IPS-NIHi7 (cell line): ENCODE measurements around the gene MAZ.
"Not testable (repeated sequence)": the region's sequence is repeated elsewhere in the genome, so short reads cannot be mapped to it uniquely, and the experiment has no call there.

Experiments used
- DNase-seq: peaks from one replicate; pipeline ENCODE4 v3.0.0; 2012; ENCODE audit warnings: mixed read lengths; ENCODE audit errors: extremely low spot score

The MAZ gene

DNA sequence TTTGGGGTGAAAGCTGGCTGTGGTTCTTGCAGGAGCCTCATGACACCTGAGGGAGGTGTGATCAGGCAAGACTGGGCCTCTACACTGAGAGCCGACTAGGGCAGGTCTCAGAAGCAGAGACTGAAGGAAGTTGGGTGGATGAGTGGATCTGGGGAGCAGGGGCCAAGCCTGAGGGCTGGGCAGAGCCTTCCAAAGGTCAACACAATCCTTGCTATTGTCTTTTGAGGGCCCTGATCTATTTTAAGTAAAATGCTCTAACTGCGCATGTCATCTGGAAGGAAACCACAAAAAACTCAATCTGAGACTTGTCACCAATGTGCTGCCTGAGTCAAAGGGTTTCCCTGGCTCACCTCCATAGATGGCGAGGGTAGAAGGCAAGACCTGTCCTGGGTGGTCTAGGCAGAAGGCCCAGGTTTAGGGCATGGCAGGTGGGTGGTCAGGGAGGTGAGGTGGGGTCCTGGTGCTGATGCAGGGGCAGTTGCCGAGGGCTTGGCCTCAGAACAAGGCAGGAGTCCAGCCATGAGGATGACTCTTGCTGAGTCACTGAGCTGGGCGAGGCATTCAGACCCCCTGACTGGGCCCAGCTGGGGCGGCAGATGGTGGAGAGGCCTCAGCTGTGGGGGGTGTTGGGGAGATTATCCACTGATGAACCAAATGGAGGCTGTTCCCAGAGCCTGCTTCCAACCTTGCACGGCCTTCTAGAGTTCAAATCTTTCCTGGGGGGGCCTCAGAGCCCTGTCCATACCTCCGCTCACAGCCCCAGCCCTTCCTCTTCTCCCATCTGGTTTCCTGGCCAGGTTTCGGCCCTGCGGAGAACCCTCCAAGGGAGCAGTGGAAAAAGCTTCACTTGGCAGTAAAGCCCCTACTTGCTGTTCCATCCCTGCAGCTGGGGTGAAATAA lies 19.1 kb downstream of the MAZ start:
- no peak for DNase-seq

DNA sequence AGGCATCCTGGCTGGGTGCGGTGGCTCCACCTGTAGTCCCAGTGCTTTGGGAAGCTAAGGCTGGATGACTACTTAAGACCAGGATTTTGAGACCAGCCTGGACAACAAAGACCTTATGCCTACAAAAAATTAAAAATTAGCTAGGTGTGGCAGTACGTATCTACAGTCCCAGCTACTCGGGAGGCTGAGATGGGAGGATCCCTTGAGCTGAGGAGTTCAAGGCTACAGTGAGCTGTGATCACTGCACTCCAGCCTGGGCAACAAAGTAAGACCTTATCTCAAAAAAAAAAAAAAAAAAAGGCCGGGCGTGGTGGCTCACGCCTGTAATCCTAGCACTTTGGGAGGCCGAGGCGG lies 20.0 kb downstream of the MAZ start:
- DNase-seq: no peak

DNA sequence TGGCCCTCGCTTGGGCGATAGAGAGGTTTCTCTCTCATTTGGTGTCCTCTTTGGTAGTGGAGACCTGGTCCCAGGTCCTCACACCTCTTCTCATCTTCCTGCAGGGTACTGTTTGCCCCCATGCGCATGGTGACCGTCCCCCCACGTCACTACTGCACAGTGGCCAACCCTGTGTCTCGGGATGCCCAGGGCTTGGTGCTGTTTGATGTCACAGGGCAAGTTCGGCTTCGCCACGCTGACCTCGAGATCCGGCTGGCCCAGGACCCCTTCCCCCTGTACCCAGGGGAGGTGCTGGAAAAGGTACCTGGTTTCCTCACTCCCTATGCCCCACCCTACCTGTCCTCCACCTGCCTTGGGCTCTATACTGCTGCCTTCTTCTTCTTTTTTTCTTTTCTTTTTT lies 24.4 kb downstream of the MAZ start:
- DNase-seq: no peak

DNA sequence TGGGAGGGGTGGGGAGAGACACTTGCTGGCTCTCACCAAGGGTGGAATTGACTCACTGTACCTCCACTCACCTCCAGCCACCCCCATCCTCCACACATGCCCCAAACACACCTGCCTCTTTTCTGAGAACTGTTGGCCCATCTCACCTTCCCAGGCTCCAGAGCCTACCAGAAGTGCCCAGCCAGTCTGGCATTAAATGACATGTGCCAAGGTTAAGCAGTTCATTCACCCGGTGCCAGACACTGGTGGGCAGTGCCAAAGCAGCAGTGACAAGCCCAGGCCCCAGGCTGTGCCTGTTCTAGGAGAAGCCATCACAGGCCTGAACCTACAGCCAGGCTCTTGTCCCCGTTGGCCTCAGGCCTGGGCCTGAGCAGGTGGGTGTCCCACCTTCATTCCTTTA lies 25.2 kb downstream of the MAZ start:
- DNase-seq: no peak

DNA sequence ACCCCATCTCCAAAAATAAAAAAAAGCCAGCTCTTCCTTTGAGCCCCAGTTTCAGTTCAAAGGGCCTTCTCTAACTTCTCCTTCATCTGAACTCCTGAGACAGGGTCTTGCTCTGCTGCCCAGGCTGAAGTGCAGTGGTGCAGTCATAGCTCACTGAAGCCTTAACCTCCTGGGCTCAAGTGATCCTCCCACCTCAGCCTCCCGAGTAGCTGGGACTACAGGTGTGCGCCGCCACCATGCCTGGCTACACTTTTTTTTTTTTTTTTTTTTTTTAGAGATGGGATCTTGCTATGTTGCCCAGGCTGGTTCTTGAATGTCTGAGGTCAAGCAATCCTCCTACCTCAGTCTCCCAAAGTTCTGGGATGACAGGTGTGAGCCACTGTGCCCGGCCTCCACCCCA lies 26.9 kb downstream of the MAZ start:
- DNase-seq: not testable (repeated sequence)

DNA sequence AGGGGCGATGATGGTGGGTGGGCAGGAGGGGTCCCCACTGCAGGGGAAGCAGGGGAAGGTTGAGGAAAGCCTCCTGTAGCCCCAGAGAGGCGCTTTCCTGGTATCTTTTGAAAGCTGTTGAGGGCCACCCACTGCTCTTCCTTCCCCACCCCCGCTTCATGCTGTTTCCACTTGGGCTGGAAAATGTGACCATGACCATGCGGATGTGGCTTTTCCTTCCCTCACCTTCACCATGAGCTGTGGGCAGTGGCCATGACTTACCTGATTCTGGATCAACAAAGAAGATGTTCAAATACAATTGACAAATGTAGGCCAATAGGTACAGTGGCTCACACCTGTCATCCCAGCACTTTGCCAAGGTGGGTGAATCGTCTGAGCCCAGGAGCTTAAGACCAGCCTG lies 27.8 kb downstream of the MAZ start:
- DNase-seq: no peak

DNA sequence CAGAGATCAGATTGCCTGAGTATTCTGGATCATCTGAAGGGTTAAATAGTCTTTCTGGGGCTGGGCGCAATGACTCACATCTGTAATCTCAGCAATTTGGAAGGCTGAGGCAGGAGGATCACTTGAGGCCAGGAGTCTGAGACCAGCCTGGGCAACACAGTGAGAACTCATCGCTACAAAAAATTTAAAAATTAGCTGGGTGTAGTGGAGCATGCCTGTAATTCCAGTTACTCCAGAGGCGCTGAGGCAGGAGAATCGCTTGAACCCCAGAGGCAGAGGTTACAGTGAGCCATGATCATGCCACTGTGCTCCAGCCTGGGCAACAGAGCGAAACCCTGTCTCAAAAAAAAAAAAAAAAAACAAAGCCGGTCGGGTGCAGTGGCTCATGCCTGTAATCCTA lies 29.6 kb downstream of the MAZ start:
- no peak for DNase-seq

DNA sequence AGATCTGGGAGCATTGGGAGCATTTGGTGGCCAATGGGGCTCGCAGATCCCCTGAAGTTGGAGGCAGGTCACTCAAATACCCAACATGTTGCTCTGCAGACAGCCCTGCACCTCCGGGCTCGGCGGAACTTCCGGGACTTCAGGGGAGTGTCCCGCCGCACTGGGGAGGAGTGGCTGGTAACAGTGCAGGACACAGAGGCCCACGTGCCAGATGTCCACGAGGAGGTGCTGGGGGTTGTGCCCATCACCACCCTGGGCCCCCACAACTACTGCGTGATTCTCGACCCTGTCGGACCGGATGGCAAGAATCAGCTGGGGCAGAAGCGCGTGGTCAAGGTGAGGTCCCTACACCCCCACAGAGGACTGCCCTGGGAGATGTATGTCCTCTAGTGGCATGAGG lies 30.3 kb downstream of the MAZ start:
- no peak for DNase-seq

DNA sequence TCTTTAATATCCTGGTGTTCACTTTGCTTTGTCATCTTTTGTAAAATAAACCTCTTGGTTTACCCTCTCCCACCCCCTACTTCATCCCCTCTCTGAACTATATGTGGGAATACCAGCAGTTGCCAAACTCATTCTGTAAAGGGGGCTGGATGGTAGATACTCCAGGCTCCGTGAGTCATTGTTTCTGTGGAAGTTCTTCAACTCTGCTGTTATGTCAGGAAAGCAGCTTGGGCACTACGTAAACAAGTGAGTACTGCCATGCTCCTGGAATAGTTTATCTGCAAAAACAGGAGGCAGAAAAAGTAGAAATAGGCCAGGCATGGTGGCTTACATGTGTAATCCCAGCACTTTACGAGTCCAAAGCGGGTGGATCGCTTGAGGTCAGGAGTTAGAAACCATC lies 31.5 kb downstream of the MAZ start:
- DNase-seq: no peak

DNA sequence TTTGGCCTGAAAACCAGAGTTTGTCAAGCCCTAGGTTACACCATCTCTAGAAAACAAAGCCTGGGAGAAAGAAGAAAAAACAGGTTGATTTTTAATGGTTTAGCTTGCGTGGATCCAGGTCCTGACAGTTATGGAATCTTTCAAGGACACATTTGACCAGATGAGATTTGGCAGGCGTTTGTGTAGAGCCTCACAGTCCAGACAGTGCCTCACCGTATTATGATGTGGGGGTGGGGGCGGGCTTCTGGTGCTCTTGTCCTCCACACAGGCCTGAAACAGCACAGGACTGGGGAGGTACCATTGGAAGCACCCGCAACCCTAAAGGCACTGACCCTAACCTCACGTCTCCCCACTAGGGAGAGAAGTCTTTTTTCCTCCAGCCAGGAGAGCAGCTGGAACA lies 33.5 kb downstream of the MAZ start:
- DNase-seq: no peak

DNA sequence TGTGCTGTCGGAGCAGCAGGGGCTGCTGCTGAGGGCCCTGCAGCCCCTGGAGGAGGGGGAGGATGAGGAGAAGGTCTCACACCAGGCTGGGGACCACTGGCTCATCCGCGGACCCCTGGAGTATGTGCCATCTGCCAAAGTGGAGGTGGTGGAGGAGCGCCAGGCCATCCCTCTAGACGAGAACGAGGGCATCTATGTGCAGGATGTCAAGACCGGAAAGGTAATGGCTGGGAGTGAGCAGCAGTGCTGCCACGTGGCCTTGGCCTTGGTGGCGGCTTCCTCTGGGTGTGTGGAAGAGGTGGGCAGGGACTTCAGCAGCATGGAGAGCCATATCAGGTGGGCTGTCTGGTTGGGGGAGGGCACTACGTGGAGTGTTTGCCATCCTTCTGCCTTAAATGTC lies 33.9 kb downstream of the MAZ start:
- no peak for DNase-seq

DNA sequence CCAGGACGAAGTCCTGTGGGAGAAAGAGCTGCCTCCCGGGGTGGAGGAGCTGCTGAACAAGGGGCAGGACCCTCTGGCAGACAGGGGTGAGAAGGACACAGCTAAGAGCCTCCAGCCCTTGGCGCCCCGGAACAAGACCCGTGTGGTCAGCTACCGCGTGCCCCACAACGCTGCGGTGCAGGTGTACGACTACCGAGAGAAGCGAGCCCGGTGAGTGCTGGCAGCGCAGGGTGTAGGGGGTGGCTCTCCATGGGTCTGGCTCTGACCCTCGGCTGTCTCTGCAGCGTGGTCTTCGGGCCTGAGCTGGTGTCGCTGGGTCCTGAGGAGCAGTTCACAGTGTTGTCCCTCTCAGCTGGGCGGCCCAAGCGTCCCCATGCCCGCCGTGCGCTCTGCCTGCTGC lies 35.3 kb downstream of the MAZ start:
- no peak for DNase-seq

DNA sequence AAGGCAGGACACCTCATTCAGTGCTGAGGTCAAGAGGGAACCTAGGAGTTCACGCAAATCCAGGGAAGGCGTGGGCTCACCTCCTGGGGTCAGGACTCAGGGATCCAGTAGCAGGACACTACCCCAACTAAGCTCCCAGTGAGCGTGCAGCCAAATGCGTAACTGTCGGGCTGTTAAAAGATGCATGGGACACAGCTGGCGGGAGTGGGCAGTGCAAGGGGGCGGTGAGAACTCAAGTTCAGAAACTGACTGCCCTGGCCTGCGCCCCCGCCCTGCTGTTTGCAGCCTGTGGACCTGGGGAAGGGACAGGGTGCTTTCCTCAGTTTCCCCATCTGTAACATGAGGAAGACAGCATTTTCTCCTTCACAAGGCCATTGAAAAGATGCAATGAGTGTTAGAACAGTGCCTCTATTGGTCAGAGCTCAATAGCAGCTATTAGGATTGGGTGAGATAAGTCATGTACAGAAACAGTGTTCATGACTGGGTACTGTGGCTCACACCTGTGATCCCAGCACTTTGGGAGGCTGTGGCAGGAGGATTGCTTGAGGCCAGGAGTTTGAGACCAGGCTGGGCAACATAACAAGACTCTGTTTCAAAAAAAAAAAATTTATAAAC lies 36.5 kb downstream of the MAZ start:
- DNase-seq: no peak

DNA sequence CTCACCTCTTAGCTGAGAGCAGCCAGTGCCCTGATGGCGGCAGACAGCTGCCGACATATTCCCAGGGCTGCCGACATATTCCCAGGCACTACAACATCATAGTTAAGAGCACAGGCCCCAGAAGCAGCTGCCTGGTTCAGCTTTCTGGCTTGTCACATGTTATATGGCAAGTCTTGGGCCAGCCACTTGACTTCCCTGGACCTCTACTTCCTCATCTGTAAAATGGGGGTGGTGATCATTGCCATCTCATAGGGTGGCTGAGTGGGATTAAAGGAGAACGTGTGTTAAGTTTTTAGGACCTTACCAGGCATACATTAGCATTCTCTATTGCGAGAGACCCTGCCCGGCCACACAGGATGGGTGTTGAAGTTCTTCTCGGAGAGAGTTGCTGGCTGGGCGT lies 37.6 kb downstream of the MAZ start:
- no peak for DNase-seq

DNA sequence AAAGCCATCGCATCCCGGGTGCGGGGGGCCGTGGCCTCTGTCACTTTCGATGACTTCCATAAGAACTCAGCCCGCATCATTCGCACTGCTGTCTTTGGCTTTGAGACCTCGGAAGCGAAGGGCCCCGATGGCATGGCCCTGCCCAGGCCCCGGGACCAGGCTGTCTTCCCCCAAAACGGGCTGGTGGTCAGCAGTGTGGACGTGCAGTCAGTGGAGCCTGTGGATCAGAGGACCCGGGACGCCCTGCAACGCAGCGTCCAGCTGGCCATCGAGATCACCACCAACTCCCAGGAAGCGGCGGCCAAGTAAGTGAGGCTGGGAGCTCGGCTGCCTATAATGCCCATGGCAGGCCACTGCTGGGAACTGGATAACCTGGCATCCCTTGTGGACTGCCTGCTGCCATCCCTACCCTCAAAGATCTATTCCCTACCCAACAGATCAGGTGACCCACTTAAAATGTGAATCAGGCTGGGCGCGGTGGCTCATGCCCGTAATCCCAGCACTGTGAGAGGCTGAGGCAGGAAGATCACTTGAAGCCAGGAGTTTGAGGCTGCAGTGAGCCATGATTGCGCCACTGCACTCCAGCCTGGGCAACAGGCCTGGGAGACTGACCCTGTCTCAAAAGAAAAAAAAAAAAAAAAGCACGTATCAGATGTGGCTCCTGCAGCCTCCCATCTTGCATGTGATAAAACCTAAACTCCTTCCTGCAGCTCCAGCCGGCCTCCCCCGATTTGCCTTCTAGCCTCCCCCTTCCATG lies 38.4 kb downstream of the MAZ start:
- DNase-seq: no peak

DNA sequence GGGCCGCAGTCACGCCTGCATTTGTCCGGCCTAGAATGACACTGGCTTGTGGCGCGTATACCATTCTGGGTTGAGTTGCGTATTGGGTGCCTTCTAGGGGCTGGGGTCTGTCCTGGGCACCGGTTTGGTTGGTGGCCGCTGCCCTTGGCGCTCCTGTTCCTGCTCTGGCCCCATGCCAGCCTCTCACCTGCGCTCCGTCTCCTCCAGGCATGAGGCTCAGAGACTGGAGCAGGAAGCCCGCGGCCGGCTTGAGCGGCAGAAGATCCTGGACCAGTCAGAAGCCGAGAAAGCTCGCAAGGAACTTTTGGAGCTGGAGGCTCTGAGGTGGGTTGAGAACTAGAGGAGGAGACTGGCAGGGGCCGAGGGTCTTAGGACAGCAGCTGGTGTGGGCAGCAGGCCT lies 39.3 kb downstream of the MAZ start:
- DNase-seq: no peak

DNA sequence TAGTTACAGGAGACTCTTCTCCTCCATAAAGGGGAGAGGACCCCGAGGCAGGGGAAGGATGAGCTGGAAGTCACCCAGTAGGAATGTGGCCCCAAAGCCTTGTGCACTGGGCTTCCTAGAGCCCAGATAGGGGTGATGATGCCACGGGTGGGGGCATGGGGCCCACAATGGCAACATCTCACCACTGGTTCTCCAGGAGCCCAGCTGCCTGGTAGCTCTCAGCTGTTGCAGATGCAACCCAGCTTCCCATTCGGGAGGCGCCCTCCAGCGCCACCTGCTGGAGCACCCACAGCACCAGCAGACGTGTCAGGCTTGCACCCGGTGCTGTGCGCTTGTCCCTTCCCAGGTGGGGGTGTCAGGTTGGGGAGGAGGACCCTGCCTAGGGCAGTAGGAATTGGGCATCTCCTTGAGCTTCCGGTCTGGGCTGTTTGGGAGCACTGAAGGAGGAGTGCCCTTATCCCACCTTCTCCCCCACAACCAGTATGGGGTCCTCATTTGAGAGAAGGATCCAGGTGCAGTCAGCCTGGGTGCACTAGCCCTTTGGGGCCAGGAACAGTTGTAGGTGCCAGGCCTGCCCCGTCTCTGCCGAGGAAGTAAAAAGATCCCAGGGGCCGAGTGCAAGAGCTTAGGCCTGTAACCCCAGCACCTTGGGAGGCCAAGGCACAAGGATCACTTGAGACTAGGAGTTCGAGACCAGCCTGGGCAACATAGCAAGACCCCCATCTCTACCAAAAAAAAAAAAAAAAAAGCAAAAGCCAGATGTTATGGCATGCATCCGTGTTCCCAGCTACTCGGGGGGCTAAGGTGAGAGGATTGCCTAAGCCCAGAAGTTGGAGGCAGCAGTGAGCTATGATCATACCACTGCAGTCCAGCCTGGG lies 42.3 kb downstream of the MAZ start:
- peak; percentile 88 for DNase-seq

DNA sequence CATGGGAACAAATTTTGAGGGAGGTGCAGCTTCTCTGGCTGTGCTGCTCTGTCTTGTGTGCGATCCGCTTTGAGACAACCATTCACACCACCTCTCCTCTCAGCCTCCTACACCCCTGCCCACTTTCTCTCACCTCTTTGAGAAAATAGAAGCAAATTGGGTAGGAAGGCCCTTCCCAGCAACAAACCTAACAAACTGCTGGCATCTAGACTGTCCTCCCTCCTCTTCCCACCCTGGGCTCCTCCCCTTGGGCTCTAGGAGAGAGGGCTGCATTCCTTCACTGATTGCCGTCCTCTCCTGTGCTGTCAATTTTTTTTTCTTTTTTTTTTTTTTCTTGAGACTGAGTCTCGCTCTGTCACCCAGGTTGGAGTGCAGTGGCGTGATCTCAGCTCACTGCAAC lies 43.2 kb downstream of the MAZ start:
- peak; percentile 67 for DNase-seq

DNA sequence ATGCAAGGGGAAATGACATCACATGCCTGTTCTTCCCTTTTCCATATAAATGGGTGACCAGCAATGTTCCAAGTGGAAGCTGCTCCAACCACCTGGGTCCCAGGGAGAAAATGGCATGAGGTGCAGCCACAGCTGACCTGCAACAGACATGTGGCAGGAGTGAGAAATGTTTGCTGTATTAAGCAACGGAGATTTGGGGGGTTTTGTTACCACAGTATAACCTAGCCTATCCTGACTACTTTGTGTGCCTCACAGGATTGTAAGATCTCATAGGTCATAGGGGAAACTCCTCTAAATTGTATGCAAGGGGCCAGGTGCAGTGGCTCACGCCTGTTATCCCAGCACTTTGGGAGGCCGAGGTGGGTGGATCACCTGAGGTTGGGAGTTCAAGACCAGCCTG lies 44.7 kb downstream of the MAZ start:
- DNase-seq: no peak

DNA sequence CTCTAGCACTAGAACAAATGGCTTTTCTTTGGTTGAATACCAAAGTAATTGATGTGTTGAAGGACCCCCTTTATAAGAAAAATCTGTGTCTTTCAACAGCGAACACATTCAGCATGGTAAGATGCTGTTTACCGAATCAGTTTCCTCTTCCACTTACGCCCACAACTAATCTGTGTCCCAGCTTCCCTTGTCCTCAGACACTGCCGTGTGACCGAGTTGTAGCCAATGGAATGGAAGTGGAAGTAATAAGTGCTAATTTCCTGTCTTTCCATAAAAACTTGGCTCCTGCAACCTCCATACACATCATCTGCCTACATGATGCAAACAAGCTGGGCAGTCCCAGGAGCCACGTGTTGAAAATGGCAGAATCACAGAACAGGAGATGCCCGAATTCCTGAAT lies 46.3 kb downstream of the MAZ start:
- DNase-seq: no peak

DNA sequence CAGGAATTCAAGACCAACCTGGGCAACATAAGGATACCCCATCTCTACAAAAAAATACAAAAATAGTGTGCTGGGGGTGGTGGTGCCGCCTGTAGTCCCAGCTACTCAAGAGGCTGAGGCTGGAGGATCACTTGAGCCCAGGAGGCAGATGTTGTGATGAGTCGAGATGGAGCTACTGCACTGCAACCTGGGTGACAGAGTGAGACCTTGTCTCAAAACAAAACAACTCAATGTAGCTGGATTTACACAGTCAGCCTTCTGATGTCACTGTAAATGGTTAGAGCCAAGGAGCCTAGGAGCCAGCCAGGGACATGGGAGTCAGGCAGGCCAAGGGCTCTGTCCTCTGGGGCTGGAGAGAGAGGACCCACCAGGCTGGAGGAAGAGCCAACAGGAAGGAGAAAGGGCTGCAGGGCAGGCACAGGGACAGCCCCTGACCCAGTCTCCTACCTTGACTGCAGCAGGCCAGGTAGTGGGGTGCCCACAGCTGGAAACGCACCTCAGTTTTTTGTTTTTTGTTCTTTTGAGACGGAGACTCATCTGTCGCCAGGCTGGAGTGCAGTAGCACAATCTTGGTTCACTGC lies 48.3 kb downstream of the MAZ start:
- DNase-seq: no peak
